LNCaP clone FGC (cell line): ENCODE results near the gene NSUN4.
"Not testable (repeated sequence)": the region's sequence is repeated elsewhere in the genome, so short reads cannot be mapped to it uniquely, and the experiment has no call there.

Source experiments
- DNase-seq: peaks from one replicate; pipeline ENCODE4 v3.0.0-alpha.2; 2011; ENCODE audit warnings: low read depth
- H3K4me3 ChIP-seq: 2 replicates; pipeline ENCODE4 v1.5.1; 2011; ENCODE audit warnings: mild to moderate bottlenecking, low read depth, low read length, control low read depth
- TF ChIP-seq, protein P1 (sequence below): IDR thresholded peaks from 2 replicates; pipeline ENCODE4 v1.5.1; 2012; ENCODE audit warnings: mild to moderate bottlenecking; ENCODE audit not compliant: control insufficient read depth, insufficient read depth; ENCODE audit errors: extremely low read depth

NSUN4 gene

DNA sequence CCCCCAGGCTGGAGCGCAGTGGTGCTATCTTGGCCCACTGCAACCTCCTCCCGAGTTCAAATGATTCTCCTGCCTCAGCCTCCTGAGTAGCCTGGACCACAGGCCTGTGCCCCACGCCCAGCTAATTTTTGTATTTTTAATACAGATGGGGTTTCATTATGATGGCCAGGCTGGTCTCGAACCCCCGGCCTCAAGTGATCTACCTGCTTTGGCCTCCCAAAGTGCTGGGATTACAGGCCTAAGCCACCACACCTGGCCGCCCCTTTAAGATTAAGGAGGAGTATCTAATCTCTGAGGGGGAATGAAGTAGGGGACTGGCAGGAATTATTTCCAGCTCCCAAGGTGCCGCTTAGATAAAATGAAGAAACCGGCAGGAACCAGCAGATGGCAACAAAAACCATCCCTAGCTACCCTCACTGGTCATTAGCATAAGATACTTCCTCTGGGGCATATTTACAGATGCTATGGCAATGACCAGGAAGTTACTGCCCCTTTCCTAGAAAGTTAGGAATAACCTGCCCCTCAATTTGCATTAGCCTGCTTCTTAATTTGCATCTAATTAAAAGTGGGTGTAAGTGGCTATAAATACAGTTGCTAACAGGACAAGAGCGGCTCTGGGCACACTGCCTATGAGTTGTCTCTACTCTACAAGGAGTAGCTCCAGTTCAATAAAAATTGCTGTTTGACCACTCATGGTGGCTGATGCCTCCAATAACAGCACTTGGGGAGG, 7.1 kb upstream of the NSUN4 start:
- H3K4me3 ChIP-seq, result no peak overlapping the region
- DNase-seq, result peak; percentile 41
- TF ChIP-seq, protein P1, sequence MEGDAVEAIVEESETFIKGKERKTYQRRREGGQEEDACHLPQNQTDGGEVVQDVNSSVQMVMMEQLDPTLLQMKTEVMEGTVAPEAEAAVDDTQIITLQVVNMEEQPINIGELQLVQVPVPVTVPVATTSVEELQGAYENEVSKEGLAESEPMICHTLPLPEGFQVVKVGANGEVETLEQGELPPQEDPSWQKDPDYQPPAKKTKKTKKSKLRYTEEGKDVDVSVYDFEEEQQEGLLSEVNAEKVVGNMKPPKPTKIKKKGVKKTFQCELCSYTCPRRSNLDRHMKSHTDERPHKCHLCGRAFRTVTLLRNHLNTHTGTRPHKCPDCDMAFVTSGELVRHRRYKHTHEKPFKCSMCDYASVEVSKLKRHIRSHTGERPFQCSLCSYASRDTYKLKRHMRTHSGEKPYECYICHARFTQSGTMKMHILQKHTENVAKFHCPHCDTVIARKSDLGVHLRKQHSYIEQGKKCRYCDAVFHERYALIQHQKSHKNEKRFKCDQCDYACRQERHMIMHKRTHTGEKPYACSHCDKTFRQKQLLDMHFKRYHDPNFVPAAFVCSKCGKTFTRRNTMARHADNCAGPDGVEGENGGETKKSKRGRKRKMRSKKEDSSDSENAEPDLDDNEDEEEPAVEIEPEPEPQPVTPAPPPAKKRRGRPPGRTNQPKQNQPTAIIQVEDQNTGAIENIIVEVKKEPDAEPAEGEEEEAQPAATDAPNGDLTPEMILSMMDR, result peak; percentile 44

GRCh38 chr1:46334030-46334384, 6.6 kb upstream of the NSUN4 start:
- TF ChIP-seq, protein P1, result no peak
- no peak for DNase-seq
- no peak overlapping the region for H3K4me3 ChIP-seq

- no peak overlapping the region for H3K4me3 ChIP-seq
- DNase-seq, result no peak
- TF ChIP-seq, protein P1, result no peak
Measured at GRCh38 chr1:46335081-46335480, 5.5 kb upstream of the NSUN4 start.

- not testable (repeated sequence) for DNase-seq
Measured at GRCh38 chr1:46337409-46337808, 3.2 kb upstream of the NSUN4 start.

DNA sequence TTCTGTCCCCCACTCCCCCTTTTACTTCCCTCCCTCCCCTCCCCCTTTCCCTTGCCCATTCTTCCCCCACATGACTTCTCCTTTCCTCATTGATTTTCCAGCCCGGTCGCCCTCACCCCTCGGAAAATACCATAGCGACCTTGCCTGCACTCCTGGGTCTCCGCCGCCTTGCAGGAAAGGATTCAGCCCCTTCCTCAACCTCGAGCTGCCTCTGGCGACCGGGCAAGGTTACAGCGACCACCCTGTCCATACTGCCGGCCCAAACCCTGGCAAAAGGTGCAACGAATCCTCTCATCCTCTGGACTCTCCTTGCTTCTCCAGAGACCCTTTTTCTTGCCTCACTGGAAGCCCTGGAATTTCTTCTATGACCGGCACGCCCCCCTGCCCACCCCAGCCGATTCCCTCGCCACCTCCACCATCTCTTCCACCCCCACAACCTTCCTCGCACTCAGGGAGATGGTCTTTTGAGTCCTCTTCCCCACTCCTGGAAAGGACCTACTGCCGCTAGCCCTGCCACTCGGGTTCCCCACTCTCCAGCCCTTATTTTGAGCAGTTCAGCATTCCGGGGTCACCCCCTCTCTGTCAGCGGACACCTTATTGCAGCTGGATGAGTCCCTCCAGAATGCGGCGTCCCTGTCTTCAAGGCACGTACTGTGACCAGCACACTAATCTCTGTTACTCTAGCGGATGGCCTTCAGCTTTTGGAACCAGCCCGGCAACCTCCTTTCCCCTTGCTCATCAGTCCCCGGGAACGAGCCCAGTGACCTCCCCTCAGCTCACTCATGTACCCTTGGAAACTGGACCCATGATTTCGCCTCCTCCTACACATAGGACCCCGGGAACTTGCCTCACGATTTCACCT, 846 bp downstream of the NSUN4 start:
- TF ChIP-seq, protein P1, result no peak
- peak overlapping the region; percentile 67 for H3K4me3 ChIP-seq
- DNase-seq, result no peak

More at GRCh38 chr1:46337409-46337808, 3.2 kb upstream of the NSUN4 start:
- H3K4me3 ChIP-seq, result not testable (repeated sequence)

DNA sequence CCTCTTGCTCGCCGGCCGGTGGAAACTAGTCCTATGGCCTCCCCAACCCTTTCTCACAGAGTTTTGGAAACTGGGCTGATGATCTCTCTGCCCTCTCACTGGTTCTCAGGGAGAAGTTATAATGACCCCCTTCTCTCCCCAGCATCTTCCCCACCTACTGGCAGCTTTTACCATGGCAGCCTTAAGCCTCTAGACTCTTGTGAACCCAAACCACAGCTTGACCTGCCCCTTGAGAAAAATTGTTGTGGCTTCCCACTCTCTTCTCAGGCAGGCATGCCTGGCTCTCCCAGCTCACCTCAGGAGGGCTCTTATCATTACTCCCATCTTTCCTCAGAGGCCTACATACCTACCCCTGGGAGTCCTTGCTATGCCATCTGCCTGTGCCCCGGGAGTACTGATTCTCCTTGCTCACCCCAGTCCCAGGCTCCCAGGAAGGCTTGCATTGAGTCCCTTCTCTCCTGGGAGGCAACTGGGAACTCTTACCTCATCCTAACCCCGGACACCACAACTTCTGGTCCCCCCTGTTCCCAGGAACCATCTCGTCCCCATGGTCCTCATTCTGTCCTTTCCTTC, 1.6 kb downstream of the NSUN4 start:
- peak overlapping the region; percentile 67 for H3K4me3 ChIP-seq
- TF ChIP-seq, protein P1, result no peak
- DNase-seq, result no peak

DNA sequence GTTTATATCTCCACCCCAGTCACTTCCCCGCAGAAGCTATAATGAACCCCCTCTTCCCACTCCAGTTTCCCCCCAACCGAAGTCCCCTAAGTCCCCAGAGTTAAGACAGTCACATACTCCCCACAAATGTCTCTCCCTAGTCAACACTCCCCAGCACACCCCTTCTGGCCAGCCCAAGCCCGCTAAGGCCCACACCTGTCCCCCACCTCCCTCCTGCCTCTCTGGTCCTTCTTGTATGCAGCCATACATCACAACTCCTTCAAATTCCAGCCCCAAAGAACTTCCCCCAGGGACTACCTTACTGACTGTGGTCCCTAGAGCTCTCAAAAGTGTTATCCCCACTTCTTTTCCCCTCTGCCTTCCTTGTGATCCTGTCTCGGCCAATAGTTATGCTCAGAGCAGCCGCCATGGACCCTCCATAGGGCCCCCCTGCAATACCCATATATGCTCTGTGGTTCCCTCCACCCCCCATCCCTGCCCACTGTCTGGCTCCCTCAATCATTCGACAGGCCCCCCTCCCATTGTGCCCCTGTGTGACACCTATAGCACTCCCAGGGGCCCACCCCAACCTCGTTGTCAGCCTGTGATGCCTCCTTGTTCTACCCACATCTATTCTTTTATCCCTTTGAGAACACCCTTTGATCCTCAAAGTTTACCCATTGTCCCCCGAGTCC, 2.2 kb downstream of the NSUN4 start:
- TF ChIP-seq, protein P1, result no peak
- H3K4me3 ChIP-seq, result no peak overlapping the region
- no peak for DNase-seq
